PFSK-1 (cell line): Measurements from ENCODE around the gene CCSER1.

Experiments used
- FOXP2 ChIP-seq: optimal IDR thresholded peaks from 2 replicates; pipeline ENCODE3; 2011; ENCODE audit warnings: borderline replicate concordance, control low read depth, inconsistent platforms; ENCODE audit not compliant: insufficient read depth; ENCODE audit errors: extremely low read length, extremely low read depth
- SIN3A ChIP-seq: IDR thresholded peaks from 2 replicates; pipeline ENCODE4 v1.6.1; 2012; ENCODE audit warnings: mild to moderate bottlenecking, low read length, moderate library complexity, borderline replicate concordance; ENCODE audit not compliant: insufficient read depth
- TAF1 ChIP-seq: IDR thresholded peaks from 2 replicates; pipeline ENCODE4 v1.6.1; 2012; ENCODE audit warnings: low read length, control low read depth, borderline replicate concordance; ENCODE audit not compliant: insufficient read depth

DNA sequence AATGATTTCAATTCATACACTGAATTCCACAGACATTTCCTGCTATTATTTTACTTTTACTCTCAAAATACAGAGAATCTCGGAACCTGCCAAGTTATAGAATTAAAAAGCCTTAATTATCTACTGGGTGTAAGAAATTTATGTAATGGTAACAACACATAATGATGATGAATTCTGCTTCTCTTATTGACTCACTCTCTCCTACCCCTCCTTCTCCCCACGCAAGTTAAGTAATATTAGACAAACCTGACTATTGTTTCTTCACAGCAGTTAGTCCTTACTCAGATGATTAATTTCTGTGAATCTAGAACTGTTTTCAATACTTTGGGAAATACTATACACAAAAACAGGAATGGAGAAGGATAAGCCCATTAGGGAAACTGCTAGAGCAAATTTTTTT is 762.0 kb downstream of the CCSER1 start:
- TF ChIP-seq SIN3A, result no peak
- no peak for TF ChIP-seq TAF1
- TF ChIP-seq FOXP2, result no peak
